Heart left ventricle (tissue), 16 donors: ENCODE data around the gene CLDN24. TPM values are rescaled to one million over a fixed set of nuclear protein-coding genes. Genes with fewer than 3 reads are reported as not detected.

Experiments used
- ATAC-seq, 4 donors: fragments of 200-7000 bp; cut with Tn5 transposase; one replicate each; pipeline ENCODE4 v1.9.1; 2020 to 2022; ENCODE audit warnings: moderate library complexity in 4 of 4, mild to moderate bottlenecking in 3 of 4, moderate number of reproducible peaks in 1 of 4
- DNase-seq, 5 donors: peaks; one replicate each; pipeline ENCODE4 v3.0.0-alpha.2; 2020
- H3K27ac ChIP-seq, 12 donors: fragments of 200-600 bp; sonication (generic) in 4 of 12; one replicate each; pipeline versions ENCODE4 v1.5.0 to v1.8.0; 2016 to 2022; ENCODE audit warnings: mild to moderate bottlenecking in 2 of 12
- H3K27me3 ChIP-seq, 9 donors: fragments of 200-600 bp; sonication (generic) in 2 of 9; one replicate each; pipeline versions ENCODE4 v1.5.1 to v1.8.0; 2016 to 2022; ENCODE audit warnings: mild to moderate bottlenecking in 3 of 9
- H3K36me3 ChIP-seq, 9 donors: fragments of 200-600 bp; sonication (generic) in 2 of 9; one replicate each; pipeline versions ENCODE4 v1.5.0 to v1.8.0; 2018 to 2022; ENCODE audit warnings: mild to moderate bottlenecking in 2 of 9
- H3K4me1 ChIP-seq, 12 donors: fragments of 200-600 bp; sonication (generic) in 4 of 12; one replicate each; pipeline versions ENCODE4 v1.5.0 to v1.8.0; 2016 to 2022; ENCODE audit warnings: mild to moderate bottlenecking in 3 of 12
- H3K4me3 ChIP-seq, 12 donors: fragments of 200-600 bp; sonication (generic) in 4 of 12; one replicate each; pipeline versions ENCODE4 v1.5.0 to v1.8.0; 2017 to 2022; ENCODE audit warnings: mild to moderate bottlenecking in 9 of 12, moderate library complexity in 4 of 12
- H3K9me3 ChIP-seq, 12 donors: fragments of 200-600 bp; sonication (generic) in 4 of 12; one replicate each; pipeline versions ENCODE4 v1.5.0 to v1.8.0; 2016 to 2022; ENCODE audit warnings: mild to moderate bottlenecking in 1 of 12
- CTCF ChIP-seq, 12 donors: fragments of 200-600 bp; sonication (generic) in 4 of 12; IDR thresholded peaks; one replicate each; pipeline versions ENCODE4 v1.5.0 to v1.8.0; 2018 to 2022; ENCODE audit warnings: antibody characterized with exemption in 12 of 12, mild to moderate bottlenecking in 5 of 12
- POLR2A ChIP-seq, 2 donors: fragments of 450-650 bp; IDR thresholded peaks; one replicate each; pipeline ENCODE4 v1.6.1; 2017; ENCODE audit warnings: antibody characterized with exemption in 2 of 2, mild to moderate bottlenecking in 2 of 2, moderate library complexity in 2 of 2
- WGBS, 4 donors: extraction: QIAGEN DNeasy Blood & Tissue Kit in 2 of 4; methylation state at CpG; one replicate each; pipeline versions ENCODE4 v1.1.5 to v1.1.7; 2013 to 2018; 5-methylcytosine and 5-hydroxymethylcytosine counted together
- intact Hi-C, 10 donors: fragments of 100-400 bp; cut with DNase I; formaldehyde crosslinking; loops; one replicate each; pipeline versions ENCODE4 v1.11.1 to v1.14.2; 2022
- polyA plus RNA-seq, 2 donors: library from polyadenylated mRNA; stranded (reverse); fragments of 200-250 nt; gene quantifications; one replicate each; pipeline ENCODE4 v1.2.3, GENCODE V29; 2013
- total RNA-seq, 9 donors: library from RNA; depleted of rRNA in 2 of 9; stranded (reverse); fragments of >200 nt in 2 of 9; fragmentation: NEBNext Ultra II Directional in 3 of 9; extraction: Animal tissue kit (Norgen Biotek cat#: 25700) in 3 of 9; gene quantifications; one replicate each; pipeline versions ENCODE4 v1.1.0 to v1.2.4, GENCODE V29; 2016 to 2023
- donor health status: ischemic (EF 13 %, LVEDD 7.1; RV severe dilation, severe dysfunction).
- donor health status: healthy with polysubstance abuse.
- donor health status: DM: no; HTN: yes; CAD: no.
- donor health status: DM: no; HTN: no; CAD: no.
- donor health status: ischemic (EF 25% LVEDD 6.9; RV normal size, moderate dysfunction).
- donor health status: ischemic (EF 25% LVEDD 5.7; RV mildly dilated, moderate dysfunction).
- donor health status: healthy.
- donor health status: DM: yes; HTN: yes; CAD: no.
- donor health status: ischemic (EF 35%, LVEDD 5.7; RV mildly dilated, moderate dysfunction).
- donor health status: nonischemic (EF 11% LVEDD 7.7; RV severe dilation, severe dysfunction).
- donor health status: DM: yes; HTN: yes; CAD: no.
- donor health status: PGD.
- donor health status: ischemic (EF 29% LVEDD 5.4; RV normal size, mild dysfunction).
- donor health status: nonischemic (EF 23%, LVEDD 6.1; RV moderate dilation, normal function).

Gene CLDN24
- total and polyA plus RNA-seq, 11 donors, result not detected

GRCh38 chr4:183304067-183304466 is 18.2 kb downstream of the CLDN24 start:
- no peaks in the 10 kb centered on the region for H3K9me3 ChIP-seq
- WGBS, 4 donors, result 80 to 99% (median 97%) methylated on average over 4 of the region's 4 CpGs
- no peak for ATAC-seq
- intact Hi-C loops, result no loop called here
- H3K4me1 ChIP-seq, result peaks cover 0 to 10% (median 0%) of the 10 kb centered on the region in 12 donors
- no peaks in the 10 kb centered on the region for H3K27me3 ChIP-seq
- peaks cover 0 to 33% (median 4%) of the 10 kb centered on the region in 9 donors for H3K36me3 ChIP-seq
- no peak for DNase-seq
- TF ChIP-seq POLR2A (IDR thresholded peaks at IDR 0.05), result no peak
- no peak for TF ChIP-seq CTCF (IDR thresholded peaks at IDR 0.05)
- H3K4me3 ChIP-seq, result no peak overlapping the region
- H3K27ac ChIP-seq, result no peak overlapping the region

GRCh38 chr4:183303301-183303700 is 18.9 kb downstream of the CLDN24 start:
- intact Hi-C loops, result no loop called here
- H3K36me3 ChIP-seq, result peaks cover 0 to 35% (median 6%) of the 10 kb centered on the region in 9 donors
- 91 to 96% (median 95%) methylated on average over 4 of the region's 4 CpGs for WGBS, 4 donors

GRCh38 chr4:183300655-183301054 is 21.6 kb downstream of the CLDN24 start:
- ATAC-seq (no peak), DNase-seq (no peak)
- Histone ChIP-seq H3K9me3 (no peaks in the 10 kb centered on the region), H3K27ac (no peak overlapping the region), H3K36me3 (peaks cover 0 to 53% (median 14%) of the 10 kb centered on the region in 9 donors), H3K4me1 (peaks cover 0 to 10% (median 0%) of the 10 kb centered on the region in 12 donors), H3K27me3 (no peaks in the 10 kb centered on the region), H3K4me3 (no peak overlapping the region)
- intact Hi-C loops, result no loop called here
- no peak for TF ChIP-seq CTCF (IDR thresholded peaks at IDR 0.05)
- TF ChIP-seq POLR2A (IDR thresholded peaks at IDR 0.05), result no peak
- 63 to 74% (median 68%) methylated on average over 5 of the region's 5 CpGs for WGBS, 4 donors

More at GRCh38 chr4:183303301-183303700, 18.9 kb downstream of the CLDN24 start:
- TF ChIP-seq CTCF (IDR thresholded peaks at IDR 0.05) (no peak), POLR2A (IDR thresholded peaks at IDR 0.05) (no peak)
- ATAC-seq, result no peak
- Histone ChIP-seq H3K27ac (no peak overlapping the region), H3K4me3 (no peak overlapping the region), H3K27me3 (no peaks in the 10 kb centered on the region), H3K9me3 (no peaks in the 10 kb centered on the region), H3K4me1 (peaks cover 0 to 10% (median 0%) of the 10 kb centered on the region in 12 donors)
- no peak for DNase-seq

- WGBS, 4 donors, result 52 to 56% (median 54%) methylated on average over 6 of the region's 6 CpGs
- Histone ChIP-seq H3K4me1 (peaks cover 0 to 10% (median 0%) of the 10 kb centered on the region in 12 donors), H3K27ac (no peak overlapping the region), H3K4me3 (no peak overlapping the region), H3K27me3 (no peaks in the 10 kb centered on the region), H3K9me3 (no peaks in the 10 kb centered on the region), H3K36me3 (peaks cover 0 to 53% (median 17%) of the 10 kb centered on the region in 9 donors)
- TF ChIP-seq CTCF (IDR thresholded peaks at IDR 0.05) (no peak), POLR2A (IDR thresholded peaks at IDR 0.05) (no peak)
- ATAC-seq (no peak), DNase-seq (no peak)
- intact Hi-C loops, result no loop called here
Observed at GRCh38 chr4:183300070-183300469, 22.2 kb downstream of the CLDN24 start.
